GM18861 (cell line): ENCODE measurements around the gene HACL1.
A peak's percentile ranks its signal among the peaks of the same experiment; 100 is the strongest.
"Not testable (repeated sequence)": the region's sequence is repeated elsewhere in the genome, so short reads cannot be mapped to it uniquely, and the experiment has no call there.

ENCODE experiments used
- ATAC-seq: cut with Tn5 transposase; IDR thresholded peaks from one replicate; pipeline ENCODE4 v1.9.1; 2021; ENCODE audit not compliant: unreplicated experiment

The HACL1 gene

DNA sequence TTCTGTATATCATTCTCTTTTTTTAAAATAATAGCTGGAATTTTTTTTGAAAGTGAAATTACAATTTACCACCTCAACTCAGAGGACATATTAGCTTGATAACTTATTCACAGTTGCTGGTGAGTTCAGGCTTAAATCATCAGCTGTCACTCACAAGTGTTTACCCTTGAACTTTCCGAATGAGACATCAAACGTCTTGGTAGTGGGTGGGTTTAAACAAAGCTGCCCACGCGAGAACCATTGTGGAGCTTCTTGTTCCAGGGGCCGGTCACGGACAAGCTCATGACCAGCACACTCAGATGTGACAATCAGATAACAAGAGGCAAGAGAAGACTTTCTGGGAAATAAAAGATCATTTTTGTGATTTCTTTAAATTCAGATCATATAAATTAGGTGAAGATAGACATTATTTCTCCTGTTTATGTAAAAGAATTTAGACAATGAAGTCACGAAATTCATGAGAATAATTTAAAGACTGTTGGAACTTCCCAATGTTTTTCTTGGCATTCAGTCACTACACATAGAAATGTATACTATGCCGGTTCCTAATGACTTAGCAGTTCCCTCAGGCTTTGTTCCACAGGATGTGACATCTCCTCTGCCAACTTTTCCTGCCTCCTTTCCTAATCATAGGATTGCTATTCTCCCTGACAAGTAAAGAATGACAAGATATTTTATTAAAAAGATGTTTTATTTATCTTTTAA is 29.4 kb upstream of the HACL1 start:
- ATAC-seq: peak; percentile 34

DNA sequence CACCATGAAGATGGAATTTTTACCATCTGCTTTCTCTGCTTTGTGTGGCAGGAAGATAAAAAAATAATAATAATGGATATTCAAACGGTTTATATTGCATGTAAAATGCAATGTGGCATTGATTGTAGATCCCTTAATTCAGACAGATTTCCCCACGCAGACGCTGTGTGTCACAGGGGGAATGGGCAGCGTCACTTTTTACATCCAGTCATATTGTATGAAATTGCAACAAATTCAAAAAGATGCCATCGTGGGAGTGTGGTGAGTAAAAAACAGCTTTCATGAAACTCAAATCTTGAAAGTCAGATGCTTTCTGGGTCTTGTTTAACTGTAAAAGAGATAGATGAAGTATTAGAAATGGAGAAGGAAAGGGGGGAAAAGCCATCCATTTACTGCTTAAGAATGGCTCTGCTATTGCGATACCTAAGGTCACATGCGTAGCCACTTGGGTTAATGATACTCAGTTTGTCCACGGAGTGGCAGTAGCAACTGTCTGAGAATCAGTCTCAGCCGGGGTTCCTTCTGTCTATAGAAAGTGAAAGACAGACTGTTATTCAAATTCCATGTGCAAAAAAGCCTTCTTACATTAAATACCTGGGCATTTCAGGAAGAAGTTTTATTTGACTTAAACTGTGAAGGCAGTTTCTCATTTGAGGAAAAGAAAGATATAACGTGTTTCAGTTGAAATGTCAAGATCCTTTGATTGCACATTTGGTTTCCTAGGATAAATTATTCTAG is 28.7 kb upstream of the HACL1 start:
- peak; percentile 98 for ATAC-seq

DNA sequence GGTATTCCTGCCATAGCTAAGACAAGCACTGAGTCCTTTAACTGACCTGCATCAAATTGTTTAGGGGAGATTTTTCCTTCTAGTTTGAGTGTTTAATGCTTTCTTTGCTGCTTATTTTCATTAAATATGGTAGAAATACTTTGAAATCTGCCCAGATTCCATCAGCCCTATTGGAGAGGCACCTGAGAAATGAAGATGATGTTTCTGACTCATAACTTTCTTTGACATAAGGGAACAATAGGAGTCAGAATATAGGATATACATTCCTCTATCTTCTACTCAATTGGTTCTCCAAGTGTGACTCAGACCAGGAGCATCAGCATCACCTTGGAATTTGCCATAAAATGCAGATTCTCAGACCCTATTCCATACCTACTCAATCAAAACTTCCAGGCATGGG is 27.6 kb upstream of the HACL1 start:
- no peak for ATAC-seq

DNA sequence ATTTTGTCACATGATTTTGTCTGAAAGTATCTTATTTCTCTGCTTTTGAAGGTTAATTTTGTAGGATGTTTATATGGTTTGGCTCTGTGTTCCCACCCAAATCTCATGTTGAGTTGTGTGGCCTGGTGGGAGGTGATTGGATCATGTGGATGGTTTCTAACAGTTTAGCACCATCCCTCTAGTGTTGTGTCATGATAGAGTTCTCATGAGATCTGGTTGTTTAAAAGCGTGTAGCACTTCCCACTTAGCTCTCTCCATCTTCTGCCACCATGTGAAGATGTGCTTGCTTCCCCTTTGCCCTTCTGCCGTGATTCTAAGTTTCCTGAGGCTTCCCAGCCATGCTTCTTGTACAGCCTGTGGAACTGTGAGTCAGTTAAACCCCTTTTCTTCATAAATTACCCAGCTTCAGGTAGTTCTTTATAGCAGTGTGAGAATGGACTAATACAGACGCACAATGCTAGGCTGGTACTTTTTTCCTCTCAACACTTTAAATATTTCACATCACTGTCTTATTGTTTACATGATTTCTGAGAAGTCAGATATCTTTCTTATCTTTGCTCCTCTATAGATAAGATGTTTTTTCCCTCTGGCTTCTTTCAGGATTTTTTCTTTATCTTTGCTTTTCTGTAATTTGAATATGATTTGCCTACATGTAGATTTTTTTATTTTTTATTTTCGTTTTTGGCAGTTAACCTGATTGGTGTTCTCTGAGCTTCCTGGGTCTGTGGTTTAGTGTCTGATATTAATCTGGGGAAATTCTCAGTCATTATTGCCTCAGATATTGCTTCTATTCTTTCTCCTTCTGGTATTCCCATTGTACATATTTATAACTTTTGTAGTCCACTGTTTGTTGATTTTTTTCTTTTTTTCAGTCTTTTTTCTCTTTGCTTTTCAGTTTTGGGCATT is 22.4 kb upstream of the HACL1 start:
- no peak for ATAC-seq

DNA sequence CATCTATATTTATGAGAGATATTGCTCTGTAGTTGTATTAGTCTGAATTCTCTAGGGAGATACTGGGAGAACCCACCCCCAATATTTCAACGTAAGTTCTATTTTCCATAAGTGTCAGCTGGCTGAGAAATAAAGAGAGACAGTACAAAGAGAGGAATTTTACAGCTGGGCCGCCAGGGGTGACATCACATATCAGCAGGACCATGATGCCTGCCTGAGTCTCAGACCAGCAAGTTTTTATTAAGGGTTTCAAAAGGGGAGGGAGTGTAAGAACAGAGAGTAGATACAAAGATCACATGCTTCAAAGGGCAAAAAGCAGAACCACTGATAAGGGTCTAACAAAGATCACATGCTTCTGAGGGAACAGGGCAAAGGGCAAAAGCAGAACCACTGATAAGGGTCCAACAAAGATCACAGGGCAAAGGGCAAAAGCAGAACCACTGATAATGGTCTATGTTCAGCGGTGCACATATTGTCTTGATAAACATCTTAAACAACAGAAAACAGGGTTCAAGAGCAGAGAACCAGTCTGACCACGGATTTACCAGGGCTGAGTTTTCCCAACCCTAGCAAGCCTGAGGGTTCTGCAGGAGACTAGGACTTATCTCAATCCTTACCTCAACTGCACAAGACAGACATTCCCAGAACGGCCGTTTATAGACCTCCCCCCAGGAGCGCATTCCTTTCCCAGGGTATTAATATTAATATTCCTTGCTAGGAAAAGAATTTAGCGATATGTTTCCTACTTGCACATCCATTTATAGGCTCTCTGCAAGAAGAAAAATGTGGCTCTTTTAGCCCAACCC is 18.5 kb upstream of the HACL1 start:
- ATAC-seq: not testable (repeated sequence)

DNA sequence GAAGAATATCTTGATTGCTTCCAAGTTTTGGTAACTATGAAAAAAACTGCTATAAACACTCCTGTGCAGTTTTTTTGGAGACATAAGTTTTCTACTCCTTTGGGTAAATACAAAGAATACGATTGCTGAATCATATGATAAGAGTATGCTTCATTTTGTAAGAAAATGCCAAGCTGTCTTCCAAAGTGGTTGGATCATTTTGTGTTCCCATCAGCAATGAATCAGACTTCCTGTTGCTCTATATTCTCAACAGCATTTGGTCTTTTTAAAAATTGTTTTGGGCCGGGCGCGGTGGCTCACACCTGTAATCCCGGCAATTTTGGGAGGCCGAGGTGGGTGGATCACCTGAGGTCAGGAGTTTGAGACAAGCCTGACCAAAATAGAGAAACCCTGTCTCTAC is 14.7 kb upstream of the HACL1 start:
- no peak for ATAC-seq

DNA sequence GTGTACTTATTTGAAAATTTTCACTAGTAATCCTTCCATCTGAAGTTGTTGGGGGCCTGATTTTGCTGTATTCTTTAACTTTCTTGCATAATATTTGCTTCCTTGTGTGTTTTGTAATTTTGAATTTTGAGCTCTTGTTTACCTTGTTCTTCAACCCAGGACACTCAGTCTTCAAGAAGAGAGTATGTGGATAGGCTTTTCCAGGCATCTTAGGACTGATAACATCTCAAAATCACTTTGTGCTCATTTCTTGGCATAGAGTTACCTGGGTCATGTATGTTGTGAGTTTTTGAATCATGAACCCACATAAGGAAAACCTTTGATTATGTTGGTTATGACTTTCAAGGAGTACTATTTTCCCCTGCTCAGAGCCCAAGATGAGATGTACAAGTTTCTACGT is 13.6 kb upstream of the HACL1 start:
- ATAC-seq: no peak

DNA sequence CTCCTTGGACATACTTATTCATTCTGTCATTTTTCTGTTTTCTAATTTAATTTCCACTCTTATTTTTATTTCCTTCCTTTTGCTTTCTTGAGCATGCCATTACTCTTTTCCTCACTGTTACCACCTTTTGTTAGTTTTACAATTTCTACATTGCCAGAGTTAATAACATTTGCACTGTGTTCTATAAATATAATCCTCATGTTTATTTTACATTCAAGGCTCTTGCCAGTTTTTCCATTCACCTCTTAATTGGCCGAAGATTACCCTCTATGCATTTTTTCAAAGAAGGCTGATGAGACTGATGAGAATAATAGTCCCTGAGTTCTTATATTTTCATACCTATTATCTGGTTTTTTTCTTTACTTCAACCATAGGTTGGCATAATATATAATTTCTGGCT is 10.6 kb upstream of the HACL1 start:
- no peak for ATAC-seq

DNA sequence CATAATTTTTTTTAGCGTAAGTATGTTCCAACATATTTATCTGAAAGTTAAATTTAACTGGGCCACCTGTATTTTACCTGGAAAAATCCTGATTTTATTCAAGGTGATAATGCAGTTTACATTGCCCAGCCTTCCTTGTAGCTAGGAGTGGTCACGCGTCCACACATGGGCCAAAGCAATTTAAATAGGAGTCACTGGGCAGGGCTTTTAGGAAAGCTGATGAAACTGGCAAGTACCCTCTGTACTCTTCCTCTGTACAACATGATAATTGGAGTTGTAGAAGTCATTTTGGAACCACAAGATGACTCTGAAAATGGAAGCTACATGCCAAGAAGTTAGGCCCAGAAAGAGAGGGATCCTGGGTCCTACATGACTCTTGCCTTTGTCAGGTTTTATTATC is 9.6 kb upstream of the HACL1 start:
- ATAC-seq: no peak

DNA sequence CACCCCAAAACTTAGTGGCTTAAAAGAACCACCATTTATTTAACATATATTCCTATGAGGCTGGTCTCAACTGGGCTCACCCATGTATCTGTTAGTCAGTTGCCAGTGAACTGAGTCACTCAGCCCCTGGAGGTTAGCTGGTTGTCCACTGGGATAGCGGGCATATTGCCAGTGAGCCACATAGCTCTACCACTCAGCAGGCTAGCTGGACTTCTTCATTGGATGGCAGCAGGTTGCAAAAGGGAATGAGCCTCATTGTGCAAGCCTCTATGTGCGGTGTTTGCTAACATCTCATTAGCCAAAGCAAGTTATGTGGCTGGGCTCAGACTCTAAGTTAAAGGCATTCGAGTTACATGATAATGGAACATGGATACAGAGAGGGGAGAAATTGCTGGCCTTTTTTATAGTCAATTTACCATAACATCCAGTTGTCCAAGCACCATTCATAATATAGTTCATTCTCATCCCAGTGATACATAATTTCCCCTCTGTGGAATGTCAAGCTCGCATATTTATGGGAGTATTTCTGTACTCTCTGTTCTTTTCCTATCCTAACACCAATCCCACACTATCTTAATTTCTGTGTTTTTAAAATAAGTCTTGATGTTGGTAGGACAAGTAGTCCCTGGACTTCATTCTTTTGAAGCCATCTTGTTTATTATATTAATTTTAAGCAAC is 8.9 kb upstream of the HACL1 start:
- ATAC-seq: no peak

DNA sequence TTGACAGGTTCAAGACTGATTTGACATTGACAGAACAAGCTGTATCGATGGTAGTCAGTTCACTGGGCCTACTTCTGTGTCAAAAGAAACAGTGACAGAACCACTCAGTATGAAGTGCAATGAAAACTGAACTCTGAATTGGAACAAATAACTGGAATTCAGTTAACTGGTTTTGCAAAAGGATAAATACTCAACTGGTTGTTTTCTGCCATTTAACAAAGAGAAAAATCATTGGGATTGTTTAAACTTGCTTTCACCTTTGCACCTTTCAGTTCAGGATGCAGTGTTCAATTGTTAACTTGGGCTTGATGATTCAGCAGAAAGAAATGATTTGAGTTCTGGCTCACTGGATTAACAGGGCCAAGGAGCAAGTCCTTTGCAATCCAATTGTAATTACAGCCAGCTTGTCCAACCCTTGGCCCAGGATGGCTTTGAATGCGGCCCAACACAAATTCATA is 5.1 kb upstream of the HACL1 start:
- no peak for ATAC-seq

DNA sequence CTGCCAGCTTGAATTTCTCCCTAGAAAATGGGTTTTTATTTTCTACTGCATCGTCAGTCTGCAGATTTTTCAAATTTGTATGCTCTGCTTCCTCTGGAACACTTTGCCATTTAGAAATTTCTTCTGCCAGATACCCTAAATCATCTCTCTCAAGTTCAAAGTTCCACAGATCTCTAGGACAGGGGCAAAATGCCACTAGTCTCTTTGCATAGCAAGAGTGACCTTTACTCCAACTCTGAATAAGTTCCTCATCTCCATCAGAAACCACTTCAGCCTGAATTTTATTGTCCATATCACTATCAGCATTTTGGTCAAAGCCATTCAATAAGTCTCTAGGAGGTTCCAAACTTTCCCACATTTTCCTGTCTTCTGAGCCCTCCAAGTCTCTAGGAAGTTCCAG is 3.2 kb upstream of the HACL1 start:
- not testable (repeated sequence) for ATAC-seq

DNA sequence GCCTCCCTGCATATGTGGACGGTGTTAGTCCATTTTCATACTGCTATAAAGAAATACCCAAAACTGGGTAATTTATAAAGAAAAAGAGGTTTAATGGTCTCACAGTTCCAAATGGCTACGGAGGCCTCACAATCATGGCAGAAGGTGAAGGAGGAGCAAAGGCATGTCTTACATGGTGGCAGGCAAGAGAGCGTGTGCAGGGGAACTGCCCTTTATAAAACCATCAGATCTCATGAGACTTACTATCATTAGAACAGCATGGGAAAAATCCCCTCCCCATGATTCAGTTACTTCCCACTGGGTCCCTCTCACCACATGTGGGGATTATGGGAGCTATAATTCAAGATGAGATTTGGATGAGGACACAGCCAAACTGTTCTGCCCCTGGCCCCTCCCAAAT is 1.4 kb upstream of the HACL1 start:
- not testable (repeated sequence) for ATAC-seq

DNA sequence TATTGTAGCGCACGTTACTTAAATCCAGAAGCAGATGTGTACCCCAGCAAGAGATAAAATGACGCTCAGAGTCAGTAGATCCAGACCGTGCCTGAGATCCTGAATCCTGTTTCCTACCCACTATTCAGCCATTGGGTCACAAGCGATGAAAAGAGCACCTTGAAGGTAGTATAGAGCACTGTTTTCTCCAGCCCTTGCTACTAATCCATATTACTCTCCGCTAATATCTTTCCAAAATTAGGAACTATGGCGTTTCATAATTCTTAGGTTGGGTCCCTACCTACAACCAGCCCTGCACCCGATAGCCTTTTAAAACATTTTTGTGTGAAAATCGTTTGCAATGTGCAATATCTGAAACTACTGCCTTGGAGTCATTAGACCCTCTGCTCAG is 772 bp upstream of the HACL1 start:
- peak; percentile 7 for ATAC-seq

DNA sequence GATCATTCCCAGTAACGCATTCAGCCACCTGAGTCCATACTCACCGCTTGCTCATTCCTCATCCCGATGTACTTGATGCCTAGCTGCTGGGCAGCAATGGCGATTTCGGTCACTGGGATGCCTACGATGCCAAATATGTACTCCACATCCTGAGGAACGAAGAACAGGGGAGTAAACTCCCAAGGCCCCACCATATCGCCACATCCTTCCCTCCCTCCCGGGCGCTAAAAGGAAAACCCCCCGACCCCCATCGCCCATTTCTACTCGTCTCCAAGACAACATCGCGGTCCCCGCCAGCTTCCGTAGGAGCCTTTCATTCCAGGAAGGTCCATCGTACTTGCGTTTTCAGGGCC is 347 bp downstream of the HACL1 start:
- no peak for ATAC-seq

DNA sequence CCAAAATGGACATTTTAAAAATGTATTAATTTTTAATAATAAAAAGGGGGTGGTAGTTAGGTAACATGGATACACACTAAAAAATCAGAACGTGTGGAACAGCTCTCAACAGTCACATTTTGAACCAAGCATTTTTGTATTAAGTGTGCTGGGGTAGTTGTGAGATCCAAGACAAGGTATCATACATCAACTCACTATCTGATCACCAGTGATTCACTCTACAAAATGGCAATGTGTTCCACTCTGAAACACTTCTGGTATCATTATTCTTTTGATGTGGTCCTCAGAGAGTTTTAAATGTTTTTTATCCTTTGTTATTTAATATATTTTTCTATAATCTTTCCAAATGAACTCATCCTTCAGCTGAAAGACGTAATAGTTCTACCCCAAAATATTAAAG is 5.4 kb downstream of the HACL1 start:
- no peak for ATAC-seq

DNA sequence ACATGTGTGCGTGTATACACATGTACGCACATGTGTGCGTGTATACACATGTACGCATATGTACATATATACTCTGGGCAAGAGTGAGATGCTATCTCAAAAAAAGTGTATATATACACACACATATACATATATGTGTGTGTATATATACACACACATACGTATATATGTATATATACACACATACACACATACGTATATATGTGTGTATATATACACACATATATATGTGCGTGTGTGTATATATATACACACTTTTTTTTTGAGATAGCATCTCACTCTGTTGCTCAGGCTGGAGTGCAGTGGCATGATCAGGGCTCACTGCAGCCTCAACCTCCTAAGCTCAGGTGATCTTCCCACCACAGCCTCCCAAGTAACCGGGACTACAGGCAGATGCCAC is 8.4 kb downstream of the HACL1 start:
- no peak for ATAC-seq

DNA sequence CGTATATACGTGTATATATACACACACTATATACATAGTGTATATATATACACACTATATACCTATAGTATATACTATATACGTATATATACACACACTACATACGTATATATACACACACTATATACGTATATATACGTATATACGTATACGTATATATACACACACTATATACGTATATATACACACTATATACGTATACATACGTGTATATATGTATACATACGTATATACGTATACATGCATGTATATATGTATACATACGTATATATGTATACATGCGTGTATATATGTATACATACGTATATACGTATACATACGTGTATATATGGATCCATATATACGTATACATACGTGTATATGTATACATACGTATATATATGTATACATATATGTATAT is 9.4 kb downstream of the HACL1 start:
- no peak for ATAC-seq

DNA sequence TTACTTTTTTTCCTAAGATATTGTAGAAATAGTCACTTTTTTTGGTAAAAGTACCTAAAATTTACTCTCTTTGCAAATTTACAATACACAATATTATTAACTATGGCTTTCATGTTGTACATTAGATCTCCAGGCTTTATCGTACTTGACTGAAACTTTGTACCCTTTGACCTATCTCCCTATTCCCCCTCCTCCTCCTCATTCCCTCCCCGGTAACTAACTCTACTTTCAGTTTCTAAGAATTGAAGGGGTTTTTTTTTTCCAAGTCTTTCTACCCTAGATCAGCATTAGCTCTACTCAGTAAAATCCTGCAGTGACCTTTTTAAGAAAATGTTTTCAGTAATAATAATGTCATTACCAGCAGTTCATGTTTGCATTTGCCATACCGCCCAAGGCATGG is 10.1 kb downstream of the HACL1 start:
- ATAC-seq: no peak

DNA sequence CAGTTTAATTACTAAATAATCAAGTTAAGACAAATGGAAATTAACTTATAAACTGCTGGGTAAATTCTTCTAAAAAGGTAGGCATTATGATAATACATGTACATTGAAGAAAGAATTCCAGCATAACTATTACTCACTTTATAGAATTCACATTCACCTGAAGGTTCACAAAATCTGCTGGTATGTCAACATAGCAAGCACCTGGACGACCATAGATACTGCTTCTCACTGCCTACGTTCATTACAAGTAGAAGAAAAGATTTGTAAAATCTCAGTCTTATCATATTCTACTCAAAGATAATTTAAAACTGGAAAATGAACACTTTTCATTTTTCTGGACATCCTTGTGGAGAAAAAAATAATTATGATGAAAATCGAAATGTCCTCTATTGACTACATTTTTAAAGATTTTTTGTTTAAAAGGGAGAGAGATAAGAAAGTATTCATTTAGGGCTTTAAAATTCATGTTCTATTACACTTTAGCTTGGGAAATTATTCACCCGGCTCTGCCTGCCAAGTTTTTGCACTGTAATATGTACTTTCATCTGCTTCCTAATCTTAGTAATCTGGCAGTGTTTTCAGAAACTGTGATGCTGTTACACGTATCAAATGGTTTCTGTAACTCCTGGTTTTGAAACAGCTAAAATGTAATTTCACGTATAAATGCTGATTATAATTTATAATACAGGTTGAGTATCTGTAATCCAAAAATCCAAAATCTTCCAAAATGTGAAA is 16.1 kb downstream of the HACL1 start:
- ATAC-seq: no peak
